GM11168 (cell line): Measurements from ENCODE around the gene SORCS2.

Source experiments
- in situ Hi-C: fragments of 300-500 bp; cut with MboI; formaldehyde crosslinking; loops from one replicate; pipeline ENCODE4 v1.12.0; 2022; ENCODE audit warnings: low sequenced_read_pairs; ENCODE audit not compliant: unreplicated experiment

SORCS2 gene

GRCh38 chr4:7298619-7299009 lies 106.3 kb downstream of the SORCS2 start:
- in situ Hi-C loops: no loop called here

- in situ Hi-C loops: no loop called here
These were observed 106.9 kb downstream of the SORCS2 start for GRCh38 chr4:7299010-7299907.

DNA sequence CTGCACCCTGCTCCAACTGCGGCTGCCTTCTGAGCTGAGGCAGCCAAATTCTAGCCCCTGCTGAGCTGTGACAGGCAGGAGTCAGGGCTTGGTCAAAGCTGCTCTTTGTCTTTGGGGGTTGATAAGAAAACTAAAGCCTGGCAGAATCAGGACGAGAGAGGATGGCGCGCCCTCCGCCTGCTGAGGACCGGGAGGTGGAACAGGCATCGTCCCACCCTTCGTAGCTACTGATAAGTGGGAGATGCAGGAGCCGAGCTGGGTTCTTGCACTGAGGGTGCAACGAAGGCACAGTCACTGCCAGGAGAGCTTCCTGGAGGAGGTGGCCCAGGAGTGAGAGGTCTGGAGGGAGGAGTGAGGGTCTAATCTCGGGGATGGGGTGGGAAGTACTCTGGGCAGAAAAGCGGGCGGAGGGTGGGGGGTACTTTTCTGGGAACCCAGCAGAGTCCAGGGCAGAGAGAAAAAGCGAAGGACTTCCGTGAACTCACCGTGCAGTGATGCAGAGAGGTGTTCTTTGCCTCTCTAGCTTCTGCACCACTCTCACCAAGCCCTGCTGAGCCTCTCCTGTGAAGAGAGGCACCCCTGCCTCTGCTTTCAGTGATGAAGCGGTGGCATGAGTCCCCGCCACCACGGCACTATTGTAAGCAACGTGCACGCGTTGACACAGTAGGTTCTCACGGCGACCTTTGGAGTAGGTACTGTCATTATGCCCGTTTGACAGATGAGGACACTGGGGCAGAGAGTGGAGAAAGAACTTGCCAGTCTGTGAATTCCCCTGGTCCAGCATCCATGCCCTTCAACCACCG lies 107.8 kb downstream of the SORCS2 start:
- in situ Hi-C loops: no loop called here

DNA sequence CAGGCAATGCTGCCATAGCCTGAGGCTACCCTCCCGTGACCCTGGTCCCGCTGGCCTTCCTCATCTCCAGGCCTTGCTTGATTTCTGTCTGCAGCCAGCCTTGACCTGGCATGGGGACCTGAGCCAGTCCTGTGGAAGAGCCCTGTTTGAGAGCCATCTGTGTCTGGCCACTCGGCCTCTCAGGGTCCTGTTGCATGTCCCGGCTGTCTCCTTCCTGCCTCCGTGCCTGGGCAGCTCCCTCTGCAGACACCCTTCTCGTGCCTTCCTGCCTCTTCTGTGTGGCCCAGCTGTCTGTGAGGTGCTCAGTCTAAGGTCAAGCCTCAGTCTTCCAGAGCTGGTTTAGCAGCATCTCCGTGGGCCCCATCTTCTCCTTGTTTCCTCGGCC lies 108.4 kb downstream of the SORCS2 start:
- in situ Hi-C loops: no loop called here

- in situ Hi-C loops: no loop called here
These were observed 108.9 kb downstream of the SORCS2 start for GRCh38 chr4:7301126-7301785.

DNA sequence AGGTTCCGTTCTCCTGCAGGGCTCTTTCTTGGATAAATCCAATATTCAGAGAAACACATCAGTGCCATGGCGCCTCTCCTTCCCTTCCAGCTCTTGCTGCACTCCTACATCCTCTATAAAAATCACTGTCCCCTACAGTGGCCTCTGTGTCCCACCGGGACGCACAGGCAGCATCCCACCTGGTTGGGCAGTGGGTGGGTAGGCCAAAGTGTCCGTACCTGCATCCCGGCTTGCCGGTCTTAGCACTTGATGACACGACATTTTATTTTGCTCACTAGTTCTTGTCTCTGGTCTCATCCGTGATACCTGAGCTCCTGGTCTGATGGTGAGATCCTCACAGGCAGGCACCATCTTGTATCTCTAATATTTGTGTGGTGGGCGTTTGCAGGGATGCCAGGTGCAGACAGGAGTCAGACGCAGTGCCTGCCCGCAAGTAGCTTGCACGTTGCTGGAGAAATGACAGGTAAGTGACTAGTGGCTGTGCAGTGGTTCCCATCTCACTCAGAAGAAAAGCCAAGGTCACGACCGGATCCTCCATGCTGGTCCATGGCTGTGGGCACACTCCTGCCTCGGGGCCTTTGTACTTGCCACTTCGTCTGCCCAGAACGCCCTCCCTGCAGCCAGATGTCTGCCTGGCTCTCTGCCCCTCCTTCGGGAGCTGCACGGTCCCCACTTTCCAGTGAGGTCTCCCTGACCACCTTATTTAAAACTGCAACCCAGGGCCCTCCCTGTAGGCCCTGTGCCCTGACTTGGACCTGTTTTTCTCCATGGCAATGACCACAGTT lies 109.7 kb downstream of the SORCS2 start:
- in situ Hi-C loops: no loop called here

DNA sequence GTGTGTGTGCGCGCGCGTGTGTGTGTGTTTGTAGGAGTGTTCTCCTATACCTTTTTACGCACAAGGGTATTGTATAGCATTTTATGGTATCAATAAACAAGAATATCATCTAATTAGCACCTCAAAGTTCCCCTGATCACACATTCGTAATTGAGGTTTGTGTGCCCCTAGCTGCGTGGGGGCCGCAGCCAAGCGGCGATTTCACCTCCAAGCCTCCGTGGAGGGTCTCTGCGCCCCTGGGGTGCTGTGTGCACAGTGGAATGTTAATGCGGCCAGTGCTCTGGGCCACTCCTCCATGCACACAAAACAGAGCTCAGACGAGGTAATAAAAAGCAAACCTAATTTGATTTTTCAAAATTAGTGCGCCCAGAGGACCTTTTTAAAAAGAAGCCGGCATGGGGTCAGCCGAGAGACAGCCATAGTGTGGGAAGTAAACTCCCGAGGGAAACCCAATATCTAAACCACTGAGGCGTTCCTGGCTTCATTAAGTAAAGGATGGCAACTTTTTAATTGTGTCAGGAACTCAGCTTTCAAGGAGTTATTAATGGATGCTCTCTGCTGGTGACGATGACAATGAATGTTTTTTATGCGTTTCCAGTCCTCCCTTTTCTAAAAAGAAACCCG lies 110.6 kb downstream of the SORCS2 start:
- in situ Hi-C loops: no loop called here

GRCh38 chr4:7303561-7303960 lies 111.2 kb downstream of the SORCS2 start:
- in situ Hi-C loops: no loop called here

DNA sequence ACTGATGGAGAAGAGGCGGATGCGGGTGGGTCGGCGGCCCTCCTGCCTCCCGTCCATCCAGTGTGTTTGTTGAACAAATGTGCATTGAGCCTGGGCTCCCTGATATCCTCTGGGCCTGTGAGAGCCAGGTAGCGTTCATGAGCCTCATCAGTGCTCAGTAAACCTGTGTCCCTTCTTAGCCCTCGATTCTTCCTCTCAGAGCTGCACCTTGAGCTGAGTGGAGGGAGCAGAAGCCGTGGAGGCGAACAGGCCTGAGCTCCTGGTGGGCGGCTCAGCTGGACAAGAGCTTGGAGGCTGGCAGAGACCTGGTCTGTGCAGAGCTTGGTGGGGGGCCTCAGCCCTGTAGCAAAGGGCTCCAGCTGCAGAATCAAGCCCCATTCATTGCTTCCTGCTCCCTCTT lies 112.1 kb downstream of the SORCS2 start:
- in situ Hi-C loops: no loop called here

DNA sequence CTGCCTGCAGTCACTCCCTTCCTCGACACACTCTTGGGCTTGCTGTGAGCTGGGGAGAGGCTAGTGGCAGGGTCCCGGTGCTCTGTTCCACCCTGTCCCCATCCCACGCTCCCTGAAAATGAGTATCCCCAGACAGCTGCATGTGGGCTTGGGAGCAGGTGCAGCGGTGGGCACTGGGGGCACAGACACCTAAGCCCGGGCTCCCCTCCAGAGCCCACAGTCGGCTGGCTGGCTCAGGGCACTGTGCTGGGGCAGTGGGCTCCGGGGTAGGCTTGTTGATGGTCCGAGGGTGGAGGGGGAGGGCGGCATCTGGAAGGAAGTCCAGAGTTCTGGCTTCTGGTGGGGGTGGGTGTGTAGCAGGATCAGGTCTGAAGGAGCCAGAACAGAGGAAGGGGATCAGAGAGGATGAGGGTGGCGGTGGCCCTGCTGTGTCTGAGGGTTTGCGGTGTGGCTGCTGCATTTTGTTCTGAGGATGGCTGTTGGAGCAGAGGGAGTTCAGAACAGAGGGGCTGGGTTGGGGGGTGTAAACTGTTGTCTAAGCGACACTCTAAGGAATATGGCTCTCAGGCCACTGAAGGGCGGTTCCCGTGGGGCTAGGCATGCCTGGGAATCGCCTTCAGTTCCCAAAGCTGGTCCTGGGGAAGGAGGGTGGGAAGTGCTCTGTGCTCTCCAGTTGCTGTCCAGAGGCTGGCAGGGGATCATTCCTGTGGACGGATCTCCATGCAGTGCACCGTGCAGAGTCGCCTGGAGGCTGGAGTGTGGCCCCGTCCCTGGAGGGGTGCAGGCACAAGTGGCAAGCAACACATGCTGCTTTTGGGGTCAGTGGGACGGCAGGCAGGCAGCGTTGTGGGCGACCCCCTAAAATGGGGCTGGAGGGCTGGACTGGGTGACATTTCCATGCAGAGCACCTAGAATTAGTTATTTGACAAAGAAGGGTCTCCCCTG lies 114.0 kb downstream of the SORCS2 start:
- in situ Hi-C loops: no loop called here

DNA sequence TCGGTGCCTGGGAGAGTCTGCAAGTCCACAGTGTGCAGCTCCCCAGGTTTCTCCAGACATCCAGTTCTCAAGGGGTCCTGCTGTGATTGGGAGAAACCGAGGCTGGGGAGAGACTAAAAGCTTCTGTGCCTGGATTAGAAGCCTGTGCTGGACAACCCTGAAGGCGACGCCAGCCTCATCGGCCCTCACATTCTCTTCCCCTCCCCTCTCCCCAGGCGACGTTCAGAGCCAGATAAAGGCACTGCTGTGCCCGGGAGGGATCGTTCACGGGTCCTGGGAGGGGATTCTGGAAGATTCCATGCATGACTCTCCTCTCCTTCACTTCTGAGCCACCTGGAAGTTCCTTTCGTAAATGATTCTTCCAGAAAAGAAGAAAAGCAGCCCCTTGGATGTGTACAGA lies 114.6 kb downstream of the SORCS2 start:
- in situ Hi-C loops: no loop called here

DNA sequence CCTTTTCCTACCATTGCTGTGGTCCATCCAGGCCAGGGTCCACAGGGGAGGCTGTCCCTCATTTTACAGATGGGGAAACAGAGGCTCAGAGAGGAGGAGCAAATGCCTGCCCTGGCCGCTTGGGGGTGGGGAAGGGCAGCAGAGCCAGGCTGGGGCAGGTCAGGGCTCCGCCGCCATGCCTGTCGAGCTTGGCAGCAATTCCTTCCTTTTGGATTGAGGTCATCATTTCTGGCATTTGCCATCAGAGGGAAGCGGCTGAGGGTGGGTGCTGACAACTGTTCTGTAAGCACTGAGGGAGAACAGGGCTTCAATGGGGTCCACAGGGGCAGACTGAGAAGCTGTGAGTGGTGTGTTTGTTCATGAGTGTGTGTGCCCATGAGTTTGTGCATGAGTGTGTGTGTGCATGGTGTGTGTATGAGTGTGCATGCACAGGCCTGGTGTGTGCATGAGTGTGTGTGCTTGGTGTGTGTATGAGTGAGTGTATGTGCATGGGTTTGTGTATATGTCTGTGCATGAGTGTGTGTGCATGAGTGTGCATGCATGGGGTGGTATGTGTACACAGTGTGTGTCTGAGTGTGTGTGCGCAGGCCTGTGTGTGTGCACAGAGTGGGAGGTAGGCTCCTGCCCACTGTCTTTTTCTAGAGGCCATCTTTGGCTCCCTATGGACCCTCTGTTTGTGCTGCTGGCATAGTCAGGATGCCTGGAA lies 115.2 kb downstream of the SORCS2 start:
- in situ Hi-C loops: no loop called here

DNA sequence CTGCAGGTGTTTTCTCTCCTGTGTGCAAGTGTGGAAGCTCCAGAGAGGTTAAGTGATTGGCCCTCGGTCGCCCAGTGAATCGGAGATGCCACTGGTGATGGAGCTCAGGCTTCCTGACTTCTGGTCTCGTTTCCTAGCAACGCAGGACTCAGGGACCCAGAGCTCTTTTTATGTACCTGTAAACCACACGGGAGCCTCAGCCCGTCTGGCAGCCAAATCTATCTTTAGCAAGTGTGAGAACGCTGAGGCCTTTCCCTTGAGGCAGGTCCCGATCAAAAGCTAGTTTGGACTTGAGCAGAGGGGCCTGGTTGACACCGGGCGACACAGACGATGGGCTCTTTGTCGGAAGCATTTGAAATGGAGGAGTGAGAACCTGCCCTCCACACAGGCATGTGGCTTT lies 116.8 kb downstream of the SORCS2 start:
- in situ Hi-C loops: no loop called here

GRCh38 chr4:7309636-7310390 lies 117.5 kb downstream of the SORCS2 start:
- in situ Hi-C loops: no loop called here

DNA sequence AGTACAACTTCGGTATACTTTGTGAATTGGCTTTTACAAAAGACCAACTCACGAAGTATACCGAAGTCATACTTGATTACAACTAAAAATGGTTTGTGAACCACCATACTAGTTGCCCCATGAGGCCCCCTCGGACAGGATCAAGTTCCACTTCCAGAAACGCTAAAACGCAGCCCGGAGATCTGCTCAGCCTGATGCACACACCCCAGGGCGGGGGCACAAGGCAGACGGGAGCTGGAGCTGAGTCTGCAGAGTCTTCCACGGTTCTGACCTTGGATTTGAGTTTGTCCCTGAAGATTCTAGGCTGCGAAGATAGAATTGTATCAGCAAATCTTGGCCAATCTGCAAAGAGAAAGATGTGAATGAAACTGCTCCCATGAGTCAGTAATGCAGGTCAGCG lies 118.1 kb downstream of the SORCS2 start:
- in situ Hi-C loops: no loop called here

GRCh38 chr4:7311205-7311604 lies 118.9 kb downstream of the SORCS2 start:
- in situ Hi-C loops: no loop called here

DNA sequence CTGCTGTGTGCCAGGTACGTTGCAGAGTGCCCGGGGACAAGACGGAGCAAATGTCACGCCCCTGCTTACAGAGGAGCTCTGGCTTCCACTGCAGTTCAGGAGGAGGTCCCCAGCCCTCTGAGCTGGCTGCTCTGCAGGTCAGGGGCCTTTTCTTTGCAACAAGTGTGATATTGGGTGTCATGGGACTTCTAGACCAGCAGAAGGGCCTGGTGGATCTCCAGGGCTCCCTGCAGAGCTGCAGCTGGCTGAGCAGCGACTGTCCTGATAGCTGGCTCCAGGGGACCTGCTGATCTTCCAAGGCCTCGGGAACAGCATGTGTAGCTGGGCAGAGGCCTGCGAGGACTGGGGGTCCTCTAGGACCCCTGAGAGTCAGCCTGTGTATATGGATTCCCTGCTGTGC lies 120.4 kb downstream of the SORCS2 start:
- in situ Hi-C loops: no loop called here
